GM23248 (cell line): ENCODE data around the gene ANKRD13C. TPM values are rescaled to one million over a fixed set of nuclear protein-coding genes. Genes with fewer than 3 reads are reported as not detected.
"Not testable (repeated sequence)": the region's sequence is repeated elsewhere in the genome, so short reads cannot be mapped to it uniquely, and the experiment has no call there.

Experiments used
- DNase-seq: peaks from one replicate; pipeline ENCODE4 v3.0.0-alpha.2; 2015
- H2AFZ ChIP-seq: fragments of 200-600 bp; sonication (generic); 2 replicates; pipeline ENCODE4 v1.6.1; 2016; ENCODE audit warnings: antibody characterized with exemption
- H3F3A ChIP-seq: fragments of 200-600 bp; sonication (generic); 2 replicates; pipeline ENCODE4 v1.6.1; 2016; ENCODE audit warnings: mild to moderate bottlenecking, antibody characterized with exemption, mixed run types; ENCODE audit not compliant: insufficient read depth
- H3K27ac ChIP-seq: fragments of 200-600 bp; sonication (generic); 2 replicates; pipeline ENCODE4 v1.5.1; 2016; ENCODE audit warnings: mild to moderate bottlenecking
- H3K27me3 ChIP-seq: fragments of 200-600 bp; sonication (generic); replicated peaks from 2 replicates; pipeline ENCODE4 v1.6.1; 2016; ENCODE audit warnings: mild to moderate bottlenecking; ENCODE audit not compliant: insufficient read depth
- H3K36me3 ChIP-seq: fragments of 200-600 bp; sonication (generic); 2 replicates; pipeline ENCODE4 v1.6.1; 2016; ENCODE audit warnings: low read depth, mild to moderate bottlenecking
- H3K4me1 ChIP-seq: fragments of 200-600 bp; sonication (generic); 2 replicates; pipeline ENCODE4 v1.6.1; 2016; ENCODE audit warnings: mild to moderate bottlenecking; ENCODE audit not compliant: insufficient read depth
- H3K4me2 ChIP-seq: fragments of 200-600 bp; sonication (generic); one replicate; pipeline ENCODE4 v1.6.1; 2016; ENCODE audit warnings: mild to moderate bottlenecking; ENCODE audit not compliant: unreplicated experiment
- H3K4me3 ChIP-seq: fragments of 200-600 bp; sonication (generic); 2 replicates; pipeline ENCODE4 v1.5.1; 2016; ENCODE audit warnings: mild to moderate bottlenecking
- H3K79me2 ChIP-seq: fragments of 200-600 bp; sonication (generic); 2 replicates; pipeline ENCODE4 v1.6.1; 2016; ENCODE audit warnings: mild to moderate bottlenecking; ENCODE audit not compliant: insufficient read depth
- H3K9ac ChIP-seq: fragments of 200-600 bp; sonication (generic); 2 replicates; pipeline ENCODE4 v1.6.1; 2016; ENCODE audit warnings: mild to moderate bottlenecking
- H3K9me2 ChIP-seq: fragments of 200-600 bp; sonication (generic); 2 replicates; pipeline ENCODE4 v1.6.1; 2016; ENCODE audit warnings: mixed run types, mild to moderate bottlenecking, moderate library complexity; ENCODE audit not compliant: insufficient read depth
- H3K9me3 ChIP-seq: fragments of 200-600 bp; sonication (generic); one replicate; pipeline ENCODE4 v1.6.1; 2017; ENCODE audit warnings: low read depth
- H4K20me1 ChIP-seq: fragments of 200-600 bp; sonication (generic); 2 replicates; pipeline ENCODE4 v1.6.0; 2016; ENCODE audit not compliant: insufficient read depth
- EZH2 ChIP-seq: fragments of 200-600 bp; sonication (generic); IDR thresholded peaks from 2 replicates; pipeline ENCODE4 v1.6.1; 2018; ENCODE audit warnings: antibody characterized with exemption, mild to moderate bottlenecking; ENCODE audit not compliant: insufficient read depth, poor library complexity, severe bottlenecking
- EZH2phosphoT487 ChIP-seq: fragments of 200-600 bp; sonication (generic); IDR thresholded peaks from 2 replicates; pipeline ENCODE4 v1.6.1; 2018; ENCODE audit warnings: antibody characterized with exemption, moderate library complexity, mild to moderate bottlenecking, low read depth; ENCODE audit not compliant: insufficient read depth
- WGBS, 2 experiments: methylation state at CpG; one replicate each; pipeline ENCODE4 v1.1.6; 2015 to 2017; ENCODE audit warnings: low lambda C conversion rate in 2 of 2, low coverage in 1 of 2; ENCODE audit errors: missing lambda C conversion rate in 2 of 2; 5-methylcytosine and 5-hydroxymethylcytosine counted together
- in situ Hi-C: fragments of 300-500 bp; cut with MboI; formaldehyde crosslinking; loops from 2 replicates; pipeline ENCODE4 v1.15.0; 2020
- polyA plus RNA-seq: library from polyadenylated mRNA; unstranded; fragments of >200 nt; fragmentation: Nextera tagmentation; extraction: Ambion mirVana; gene quantifications from 2 replicates; pipeline ENCODE4 v1.2.1, GENCODE V29; 2016
- total RNA-seq: library from RNA; depleted of rRNA; stranded (reverse); fragments of >200 nt; shearing (Covaris generic); gene quantifications from 2 replicates; pipeline ENCODE4 v1.2.3, GENCODE V29; 2014

The ANKRD13C gene
- total and polyA plus RNA-seq, 2 experiments from 2014 or later = 28.6 to 33.4 TPM

DNA sequence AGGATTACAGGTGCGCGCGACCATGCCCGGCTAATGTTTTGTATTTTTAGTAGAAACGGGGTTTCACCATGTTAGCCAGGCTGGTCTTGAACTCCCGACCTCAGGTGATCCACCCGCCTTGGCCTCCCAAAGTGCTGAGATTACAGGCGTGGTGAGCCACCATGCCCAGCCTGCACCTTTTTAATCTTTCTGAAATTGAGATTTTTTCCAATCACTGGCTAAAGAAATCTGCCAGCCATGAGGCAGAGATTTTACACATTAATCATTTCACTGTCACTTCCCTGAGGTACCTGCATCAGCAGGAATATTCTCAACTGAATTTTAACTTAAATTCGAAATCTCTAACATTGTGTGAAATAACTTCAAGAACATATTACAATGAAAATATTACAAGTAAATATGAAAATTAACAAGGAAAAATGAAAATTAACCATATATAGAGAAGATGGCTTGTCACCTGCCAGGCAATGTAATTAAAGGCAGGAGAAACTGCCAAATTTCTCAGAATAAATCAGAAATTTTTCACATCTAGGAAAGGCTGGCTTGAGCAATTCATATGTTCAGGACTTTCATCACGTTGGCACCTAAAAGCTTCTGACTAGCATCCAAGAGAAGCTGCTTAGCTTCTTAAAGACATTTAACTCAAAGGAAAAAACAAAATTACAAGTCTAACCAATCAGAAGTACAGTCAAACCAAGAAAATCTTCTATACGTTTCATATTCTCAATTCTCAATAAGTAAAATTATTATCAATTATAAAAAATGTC, 5.9 kb downstream of the ANKRD13C start:
- H3K9me3 ChIP-seq = no peaks in the 10 kb centered on the region
- no peak overlapping the region for H3K27ac ChIP-seq
- 0 out of 2 replicates have a peak, but pooled peaks cover 3% of the 10 kb centered on the region for H4K20me1 ChIP-seq
- H3K9ac ChIP-seq = no peak overlapping the region
- in situ Hi-C loops = no loop called here
- no peaks in the 10 kb centered on the region for H3K27me3 ChIP-seq
- H3K4me2 ChIP-seq = peak overlapping the region; percentile 2
- H3F3A ChIP-seq = peaks cover 5% of the 10 kb centered on the region; the same call in 1 of the 2 replicates
- DNase-seq = peak; percentile 39
- H3K36me3 ChIP-seq = no peaks in the 10 kb centered on the region
- H3K79me2 ChIP-seq = peaks cover 100% of the 10 kb centered on the region
- no peak overlapping the region for H3K4me3 ChIP-seq
- H3K4me1 ChIP-seq = peaks cover 23% of the 10 kb centered on the region
- no peak for TF ChIP-seq EZH2phosphoT487
- TF ChIP-seq EZH2 = no peak
- no peak overlapping the region for H2AFZ ChIP-seq
- no peaks in the 10 kb centered on the region for H3K9me2 ChIP-seq
- WGBS, 2 experiments = 83 to 88% methylated on average over 11 of the region's 11 CpGs

GRCh38 chr1:70339644-70340043, 14.9 kb downstream of the ANKRD13C start:
- H3F3A ChIP-seq, H3K9me2 ChIP-seq, H3K36me3 ChIP-seq, H4K20me1 ChIP-seq, H3K27me3 ChIP-seq, H3K9me3 ChIP-seq, H3K4me1 ChIP-seq, H3K9ac ChIP-seq, in situ Hi-C loops, H3K27ac ChIP-seq, H3K4me2 ChIP-seq, H3K4me3 ChIP-seq, H2AFZ ChIP-seq, DNase-seq: not testable (repeated sequence)
- H3K79me2 ChIP-seq = peaks cover 99% of the 10 kb centered on the region
- WGBS, 2 experiments = 97 to 99% methylated on average over 3 of the region's 3 CpGs

DNA sequence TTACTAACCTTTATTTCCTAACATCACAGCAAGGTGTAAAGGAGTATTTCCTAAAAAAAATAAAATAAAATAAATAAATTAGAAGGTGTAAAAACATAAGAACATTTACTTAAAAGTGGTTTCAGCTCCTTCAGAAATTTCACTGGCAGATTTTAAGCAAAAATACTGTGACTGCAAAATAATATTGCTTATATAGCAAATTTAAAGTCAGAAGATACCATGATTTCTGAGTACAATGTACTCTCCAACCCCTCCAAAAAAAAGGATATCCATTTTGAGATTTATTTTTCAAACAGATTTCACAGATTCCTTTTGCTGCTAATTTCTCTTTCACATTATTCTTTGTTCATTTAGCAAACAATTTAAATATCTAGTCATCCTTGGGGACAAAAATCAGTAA, 18.5 kb downstream of the ANKRD13C start:
- no peak overlapping the region for H3K4me3 ChIP-seq
- peaks cover 10% of the 10 kb centered on the region; the same call in 1 of the 2 replicates for H3F3A ChIP-seq
- H3K27ac ChIP-seq = no peak overlapping the region
- no peaks in the 10 kb centered on the region for H3K9me2 ChIP-seq
- H3K9me3 ChIP-seq = no peaks in the 10 kb centered on the region
- in situ Hi-C loops = no loop called here
- no peak overlapping the region for H3K4me2 ChIP-seq
- H2AFZ ChIP-seq = no peak overlapping the region
- no peak for DNase-seq
- H3K27me3 ChIP-seq = no peaks in the 10 kb centered on the region
- peaks cover 8% of the 10 kb centered on the region; the same call in 1 of the 2 replicates for H4K20me1 ChIP-seq
- H3K4me1 ChIP-seq = 0 out of 2 replicates have a peak, but pooled peaks cover 3% of the 10 kb centered on the region
- H3K9ac ChIP-seq = no peak overlapping the region
- TF ChIP-seq EZH2phosphoT487 (no peak), EZH2 (no peak)
- H3K36me3 ChIP-seq = 0 out of 2 replicates have a peak, but pooled peaks cover 3% of the 10 kb centered on the region
- H3K79me2 ChIP-seq = peaks cover 99% of the 10 kb centered on the region

DNA sequence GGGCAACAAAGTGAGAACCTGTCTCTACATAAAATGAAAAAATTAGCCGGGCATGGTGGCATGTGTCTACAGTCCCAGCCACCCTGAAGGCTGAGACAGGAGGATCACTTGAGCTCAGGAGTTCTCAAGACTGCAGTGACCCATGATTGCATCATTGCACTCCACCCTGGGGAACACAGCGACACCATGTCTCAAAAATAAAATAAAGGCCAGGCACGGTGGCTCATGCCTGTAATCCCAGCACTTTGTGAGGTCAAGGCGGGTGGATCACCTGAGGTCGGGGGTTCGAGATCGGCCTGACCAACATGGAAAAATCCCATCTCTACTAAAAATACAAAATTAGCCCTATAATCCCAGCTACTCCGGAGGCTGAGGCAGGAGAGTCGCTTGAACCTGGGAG, 20.1 kb downstream of the ANKRD13C start:
- Histone ChIP-seq H2AFZ (no peak overlapping the region), H3K9me2 (no peaks in the 10 kb centered on the region), H4K20me1 (peaks cover 10% of the 10 kb centered on the region; the same call in 1 of the 2 replicates), H3F3A (peaks cover 10% of the 10 kb centered on the region; the same call in 1 of the 2 replicates), H3K27ac (no peak overlapping the region), H3K9ac (no peak overlapping the region), H3K9me3 (no peaks in the 10 kb centered on the region), H3K4me2 (no peak overlapping the region), H3K27me3 (no peaks in the 10 kb centered on the region), H3K4me1 (0 out of 2 replicates have a peak, but pooled peaks cover 3% of the 10 kb centered on the region), H3K79me2 (peaks cover 98% of the 10 kb centered on the region), H3K36me3 (0 out of 2 replicates have a peak, but pooled peaks cover 3% of the 10 kb centered on the region), H3K4me3 (no peak overlapping the region)
- no peak for DNase-seq
- in situ Hi-C loops = no loop called here
- no peak for TF ChIP-seq EZH2
- no peak for TF ChIP-seq EZH2phosphoT487
- 93 to 95% methylated on average over 9 of the region's 9 CpGs for WGBS, 2 experiments
